ENCODE measurements around the gene OVOL1.
"Not testable (repeated sequence)": the region's sequence is repeated elsewhere in the genome, so short reads cannot be mapped to it uniquely, and the experiment has no call there.

The OVOL1 gene

DNA sequence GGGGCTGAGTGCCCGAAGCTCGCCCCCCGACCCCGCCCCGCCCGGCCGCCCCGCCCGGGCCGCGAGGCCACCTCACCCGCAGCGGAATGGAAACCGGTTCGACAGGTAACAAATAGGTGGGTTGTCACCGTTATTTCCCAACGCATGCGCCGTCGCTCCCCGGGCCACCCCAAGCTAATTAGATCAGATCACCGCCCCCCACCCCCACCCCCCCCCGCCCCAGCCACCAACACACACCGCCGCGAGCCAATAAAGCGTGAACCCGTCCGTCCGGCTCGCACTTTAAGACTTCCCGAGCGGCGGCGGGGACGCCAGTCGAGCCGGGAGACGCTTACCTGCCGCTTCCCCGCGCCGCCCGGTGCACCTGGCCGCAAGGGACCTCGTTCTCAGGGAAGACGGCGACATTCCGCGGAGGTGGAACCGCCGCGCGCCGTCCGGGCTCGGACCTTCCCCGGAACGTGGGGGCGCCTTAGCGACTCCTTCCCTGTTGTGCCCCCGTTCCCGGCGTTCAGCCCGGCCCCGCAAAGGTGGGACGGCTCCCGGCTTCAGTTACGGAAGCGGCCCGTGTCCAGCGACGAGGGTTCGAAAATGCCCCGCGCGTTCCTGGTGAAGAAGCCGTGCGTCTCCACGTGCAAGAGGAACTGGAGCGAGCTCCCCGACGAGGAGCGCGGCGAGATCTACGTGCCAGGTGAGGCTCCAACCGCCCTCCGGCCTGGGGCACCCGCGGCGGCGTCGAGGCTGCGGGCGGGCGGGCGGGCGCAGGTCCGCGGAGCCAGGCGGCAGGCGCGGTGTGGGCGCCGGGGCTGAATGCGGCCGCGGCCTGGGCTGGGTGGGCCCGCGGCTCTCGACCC, at the start of gene OVOL1:
Gene OVOL1 (plus strand): TSS at position 278 of the 851 bp plus-strand sequence. CDS start 311 bp downstream, at position 589.
- DNase-seq = no peak

- no peak for DNase-seq
Observed at GRCh38 chr11:65739022-65739421, 47.8 kb upstream of the OVOL1 start.

DNA sequence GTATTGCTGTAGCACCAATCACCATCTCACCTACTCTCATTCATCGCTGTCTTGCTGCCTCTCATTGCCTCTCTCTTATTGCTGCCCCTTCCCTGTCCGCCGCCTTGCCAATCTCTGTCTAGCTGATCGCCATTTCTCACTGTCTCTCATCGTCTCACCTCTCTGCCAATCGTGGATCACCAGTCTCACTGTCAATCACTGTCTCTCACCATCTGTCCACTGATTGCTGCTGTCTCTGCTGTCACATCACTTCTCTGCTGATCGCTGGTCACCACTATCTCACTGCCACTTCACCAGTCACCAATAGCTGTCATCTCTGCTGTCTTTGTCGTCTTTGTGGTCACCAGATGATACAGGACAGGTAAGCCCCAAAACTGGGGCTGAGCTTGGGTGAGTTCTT, 45.7 kb upstream of the OVOL1 start:
- DNase-seq = no peak

- DNase-seq = no peak
Observed at GRCh38 chr11:65742353-65742752, 44.5 kb upstream of the OVOL1 start.

DNA sequence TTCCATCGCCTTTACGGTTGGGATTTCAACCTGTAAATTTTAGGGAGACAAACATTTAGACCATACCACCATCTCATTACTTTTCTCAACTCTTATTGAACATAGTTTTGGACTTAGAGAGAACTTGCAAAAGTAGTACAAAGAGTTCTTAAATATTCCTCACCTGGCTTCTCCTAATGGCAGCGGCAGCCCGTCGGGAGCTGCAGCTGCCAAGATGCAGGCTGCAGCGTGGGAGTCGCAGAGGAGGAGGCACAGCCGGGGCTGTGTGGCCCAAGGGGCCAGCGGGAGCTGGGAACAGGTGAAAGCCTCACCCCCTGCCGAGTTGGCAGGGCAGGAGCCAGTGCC, 43.2 kb upstream of the OVOL1 start:
- DNase-seq = no peak

GRCh38 chr11:65744026-65744698, 42.7 kb upstream of the OVOL1 start:
- no peak for DNase-seq

DNA sequence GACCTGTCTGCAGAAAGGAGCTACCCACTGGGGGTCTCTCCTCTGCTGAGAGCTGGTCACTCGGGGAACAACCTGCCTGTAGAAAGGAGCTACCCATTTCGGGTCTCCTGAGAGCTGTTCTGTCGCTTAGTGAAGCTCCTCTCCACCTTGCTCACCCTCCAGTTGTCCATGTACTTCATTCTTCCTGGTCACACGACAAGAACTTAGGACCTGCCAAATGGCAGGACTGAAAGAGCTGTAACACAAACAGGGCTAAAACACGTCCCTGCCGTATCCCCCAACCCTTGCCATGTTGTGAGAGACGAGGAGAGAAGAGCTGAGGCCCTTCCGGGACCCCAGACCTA, 42.2 kb upstream of the OVOL1 start:
- DNase-seq = no peak

DNA sequence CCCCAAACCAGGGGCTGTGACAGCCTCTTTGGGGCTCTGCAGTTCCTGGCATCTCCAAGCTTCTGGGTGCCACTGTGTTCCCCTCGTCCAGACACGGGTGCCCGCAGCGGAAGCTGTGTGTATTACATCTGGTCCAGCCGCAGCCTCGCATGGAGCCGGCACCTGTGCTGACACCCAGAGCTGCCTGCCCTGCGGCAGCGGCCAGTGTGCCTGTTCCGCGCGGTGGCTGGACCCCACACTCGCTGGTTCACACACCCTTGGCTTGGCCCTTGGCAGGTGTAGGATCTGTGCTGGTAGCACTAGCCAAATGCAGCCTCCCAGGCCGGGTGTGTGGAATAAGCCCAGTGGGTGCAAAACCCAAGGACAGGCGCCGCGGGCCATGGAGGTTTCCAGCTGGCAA, 41.8 kb upstream of the OVOL1 start:
- DNase-seq = no peak

DNA sequence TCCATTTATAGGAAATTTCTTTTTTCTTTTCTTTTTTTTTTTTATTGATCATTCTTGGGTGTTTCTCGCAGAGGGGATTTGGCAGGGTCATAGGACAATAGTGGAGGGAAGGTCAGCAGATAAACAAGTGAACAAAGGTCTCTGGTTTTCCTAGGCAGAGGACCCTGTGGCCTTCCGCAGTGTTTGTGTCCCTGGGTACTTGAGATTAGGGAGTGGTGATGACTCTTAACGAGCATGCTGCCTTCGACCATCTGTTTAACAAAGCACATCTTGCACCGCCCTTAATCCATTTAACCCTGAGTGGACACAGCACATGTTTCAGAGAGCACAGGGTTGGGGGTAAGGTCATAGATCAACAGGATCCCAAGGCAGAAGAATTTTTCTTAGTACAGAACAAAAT, 24.7 kb upstream of the OVOL1 start:
- DNase-seq = not testable (repeated sequence)

- DNase-seq = not testable (repeated sequence)
Observed at GRCh38 chr11:65762816-65763215, 24.0 kb upstream of the OVOL1 start.

DNA sequence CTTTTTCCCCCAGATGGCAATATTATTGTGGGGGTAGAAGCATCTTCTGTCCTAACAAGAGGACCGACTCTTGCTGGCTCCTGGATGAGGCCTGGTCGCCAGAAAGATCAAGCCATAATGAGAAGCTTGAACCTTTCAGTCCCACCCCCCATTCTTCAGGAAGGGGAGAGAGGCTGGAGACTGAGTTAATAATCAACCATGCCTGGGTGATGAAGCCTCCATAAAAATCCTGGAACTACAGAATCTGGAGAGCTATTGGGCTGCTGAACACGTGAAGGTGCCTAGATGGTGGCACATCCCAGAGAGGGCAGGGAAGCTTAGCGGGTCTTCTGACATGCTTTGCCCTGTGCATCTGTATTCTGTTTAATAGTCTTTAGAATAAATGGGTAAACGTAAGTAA, 22.4 kb upstream of the OVOL1 start:
- no peak for DNase-seq

GRCh38 chr11:65766535-65766934, 20.3 kb upstream of the OVOL1 start:
- DNase-seq = no peak

DNA sequence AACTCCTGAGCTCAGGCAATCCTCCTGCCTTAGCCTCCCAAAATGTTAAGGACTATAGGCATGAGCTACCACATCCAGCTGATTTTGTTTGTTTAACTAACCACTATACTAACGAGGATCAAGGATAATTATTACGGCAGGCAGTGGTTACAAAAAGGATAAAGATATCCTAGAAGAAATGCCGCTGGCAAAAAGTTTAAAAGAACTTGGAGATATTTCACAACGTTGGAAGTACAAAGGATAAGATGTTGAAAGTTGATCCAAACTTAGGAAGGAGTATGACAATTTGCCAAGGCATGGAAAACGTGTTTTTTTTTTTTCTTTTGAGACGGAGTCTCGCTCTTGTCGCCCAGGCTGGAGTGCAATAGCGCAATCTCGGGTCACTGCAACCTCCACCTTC, 19.5 kb upstream of the OVOL1 start:
- DNase-seq = no peak

GRCh38 chr11:65767806-65768205, 19.1 kb upstream of the OVOL1 start:
- DNase-seq = not testable (repeated sequence)

DNA sequence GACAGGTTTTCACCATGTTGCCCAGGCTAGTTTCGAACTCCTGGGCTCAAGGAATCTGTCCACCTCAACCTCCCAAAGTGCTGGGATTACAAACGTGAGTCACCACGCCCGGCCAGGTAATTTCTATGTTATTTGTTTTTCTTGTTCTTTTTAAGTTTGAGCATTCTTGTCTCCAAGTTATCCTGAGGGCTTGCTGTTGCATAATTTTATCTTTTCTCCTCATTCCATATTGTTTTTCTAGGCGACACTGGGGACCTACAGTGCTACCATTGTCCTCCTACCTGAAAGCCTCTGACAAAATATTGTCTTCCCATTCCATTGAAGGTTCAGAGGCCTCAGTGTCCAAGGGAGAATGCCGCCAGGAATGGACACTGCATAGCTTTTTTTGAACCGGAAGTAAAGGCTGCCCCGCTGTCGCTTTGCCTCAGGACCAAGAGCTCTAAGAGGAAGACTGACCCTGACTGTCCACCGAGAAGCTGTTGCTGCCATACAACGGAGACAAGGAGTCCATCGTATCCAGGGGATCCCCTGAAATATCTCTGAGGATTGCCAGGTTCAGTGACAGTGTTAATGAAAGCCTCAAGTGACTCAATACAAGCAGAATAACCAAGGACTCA, 15.8 kb upstream of the OVOL1 start:
- no peak for DNase-seq

DNA sequence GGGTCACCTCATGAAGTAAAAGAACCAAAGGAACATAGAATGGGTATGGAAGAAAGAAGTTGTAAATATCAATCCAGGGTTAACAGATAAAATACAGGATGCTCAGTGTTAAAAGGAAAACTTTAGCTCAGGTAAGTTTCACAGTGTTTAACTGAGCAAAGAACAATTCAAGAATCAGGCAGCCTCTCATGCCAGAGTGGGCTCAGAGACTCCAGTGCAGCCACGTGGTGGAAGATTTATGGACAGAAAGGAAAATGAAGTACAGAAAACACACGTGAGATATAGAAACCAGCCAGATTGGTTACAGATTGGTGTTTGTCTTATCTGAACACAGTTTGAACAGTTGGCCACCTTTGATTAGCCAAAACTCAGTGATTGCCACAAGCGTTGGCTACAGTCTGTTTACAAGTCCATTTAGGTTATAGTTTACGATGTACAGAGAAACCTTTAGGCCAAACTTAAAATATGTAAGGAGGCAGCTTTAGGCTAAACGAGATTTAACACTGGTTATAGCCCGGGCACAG, 15.2 kb upstream of the OVOL1 start:
- DNase-seq = no peak

DNA sequence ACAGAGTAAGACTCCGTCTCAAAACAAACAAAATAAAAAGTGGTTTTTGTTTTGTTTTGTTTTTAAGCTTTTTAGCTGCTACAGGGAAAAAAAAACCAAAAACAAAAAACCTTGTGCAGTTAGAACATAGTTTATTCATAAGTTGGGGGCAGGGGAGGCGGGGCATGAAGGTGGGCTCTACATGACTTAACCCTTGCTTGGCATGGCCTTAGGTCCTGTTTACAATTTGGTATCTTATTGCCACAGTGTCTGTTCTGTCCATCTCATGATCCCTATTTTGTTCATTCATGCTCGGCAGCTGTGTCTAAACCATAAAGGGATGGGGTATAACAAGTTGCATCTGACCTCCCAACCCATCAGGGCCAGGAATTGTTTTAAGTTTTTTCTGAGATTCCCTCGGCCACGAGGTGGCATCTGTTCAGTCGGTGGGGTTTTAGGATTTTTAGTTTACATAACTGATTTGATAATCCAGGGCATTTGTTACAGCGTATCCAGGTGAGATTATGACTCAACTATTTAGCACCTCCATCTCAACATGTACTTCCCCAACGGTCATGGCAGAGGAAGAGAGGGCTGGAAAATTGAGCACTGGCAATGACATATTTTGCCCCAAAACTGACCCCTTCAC, 13.0 kb upstream of the OVOL1 start:
- DNase-seq = no peak

- no peak for DNase-seq
Observed at GRCh38 chr11:65774525-65775306, 12.1 kb upstream of the OVOL1 start.

GRCh38 chr11:65776196-65776595, 10.7 kb upstream of the OVOL1 start:
- DNase-seq = no peak

- DNase-seq = no peak
Observed at GRCh38 chr11:65776710-65777141, 10.1 kb upstream of the OVOL1 start.

- no peak for DNase-seq
Observed at GRCh38 chr11:65777241-65777640, 9.6 kb upstream of the OVOL1 start.

- no peak for DNase-seq
Observed at GRCh38 chr11:65777821-65778361, 9.0 kb upstream of the OVOL1 start.
